GM12874 (cell line): Measurements from ENCODE around the gene LHX6.

Source experiments
- CTCF ChIP-seq: IDR thresholded peaks from 2 replicates; pipeline ENCODE4 v1.5.1; 2011; ENCODE audit warnings: low read depth, mild to moderate bottlenecking, control low read depth, low read length, moderate library complexity; ENCODE audit not compliant: insufficient read depth

LHX6 gene

GRCh38 chr9:122252796-122253195, 24.0 kb upstream of the LHX6 start:
- TF ChIP-seq CTCF = no peak

GRCh38 chr9:122251351-122251750, 22.6 kb upstream of the LHX6 start:
- TF ChIP-seq CTCF = no peak

GRCh38 chr9:122248448-122248865, 19.7 kb upstream of the LHX6 start:
- TF ChIP-seq CTCF = no peak

- TF ChIP-seq CTCF = no peak
Observed at GRCh38 chr9:122246666-122247065, 17.9 kb upstream of the LHX6 start.

GRCh38 chr9:122244349-122244748, 15.6 kb upstream of the LHX6 start:
- no peak for TF ChIP-seq CTCF

GRCh38 chr9:122239722-122240121, 11.0 kb upstream of the LHX6 start:
- no peak for TF ChIP-seq CTCF

GRCh38 chr9:122236681-122237080, 7.9 kb upstream of the LHX6 start:
- TF ChIP-seq CTCF = no peak
